HG03521 (cell line): ENCODE measurements around the gene NDUFA13.
"Not testable (repeated sequence)": the region's sequence is repeated elsewhere in the genome, so short reads cannot be mapped to it uniquely, and the experiment has no call there.

Experiments
- ATAC-seq: cut with Tn5 transposase; IDR thresholded peaks from one replicate; pipeline ENCODE4 v1.9.1; 2021; ENCODE audit warnings: mild to moderate bottlenecking, moderate library complexity; ENCODE audit not compliant: unreplicated experiment

NDUFA13 gene

GRCh38 chr19:19515642-19516519, at the start of gene NDUFA13:
TSS of gene NDUFA13 (plus strand) at chr19:19516225. CDS start at chr19:19516239, 14 bp downstream.
- ATAC-seq = peak; percentile 84

GRCh38 chr19:19468424-19469050, 47.5 kb upstream of the NDUFA13 start:
- ATAC-seq = no peak

GRCh38 chr19:19470579-19470978, 45.4 kb upstream of the NDUFA13 start:
- no peak for ATAC-seq

- no peak for ATAC-seq
These were observed 44.3 kb upstream of the NDUFA13 start for GRCh38 chr19:19471682-19472081.

GRCh38 chr19:19472106-19472505, 43.9 kb upstream of the NDUFA13 start:
- not testable (repeated sequence) for ATAC-seq

- ATAC-seq = no peak
These were observed 40.8 kb upstream of the NDUFA13 start for GRCh38 chr19:19475015-19475765.

- ATAC-seq = no peak
These were observed 39.9 kb upstream of the NDUFA13 start for GRCh38 chr19:19475849-19476828.

GRCh38 chr19:19477705-19478383, 38.2 kb upstream of the NDUFA13 start:
- no peak for ATAC-seq

- ATAC-seq = no peak
These were observed 35.3 kb upstream of the NDUFA13 start for GRCh38 chr19:19480688-19481087.

GRCh38 chr19:19482809-19483596, 33.0 kb upstream of the NDUFA13 start:
- no peak for ATAC-seq

GRCh38 chr19:19485161-19485997, 30.6 kb upstream of the NDUFA13 start:
- ATAC-seq = no peak

GRCh38 chr19:19485998-19486290, 30.1 kb upstream of the NDUFA13 start:
- no peak for ATAC-seq

GRCh38 chr19:19486343-19487076, 29.5 kb upstream of the NDUFA13 start:
- ATAC-seq = no peak

- ATAC-seq = no peak
These were observed 28.7 kb upstream of the NDUFA13 start for GRCh38 chr19:19487077-19487949.

GRCh38 chr19:19487950-19488874, 27.8 kb upstream of the NDUFA13 start:
- no peak for ATAC-seq
